NCI-H82 (cell line): ENCODE measurements around the gene WDR75.

Experiments
- DNase-seq: peaks from one replicate; lab custom pipeline; 2025; lab: John Stamatoyannopoulos, UW

WDR75 gene

DNA sequence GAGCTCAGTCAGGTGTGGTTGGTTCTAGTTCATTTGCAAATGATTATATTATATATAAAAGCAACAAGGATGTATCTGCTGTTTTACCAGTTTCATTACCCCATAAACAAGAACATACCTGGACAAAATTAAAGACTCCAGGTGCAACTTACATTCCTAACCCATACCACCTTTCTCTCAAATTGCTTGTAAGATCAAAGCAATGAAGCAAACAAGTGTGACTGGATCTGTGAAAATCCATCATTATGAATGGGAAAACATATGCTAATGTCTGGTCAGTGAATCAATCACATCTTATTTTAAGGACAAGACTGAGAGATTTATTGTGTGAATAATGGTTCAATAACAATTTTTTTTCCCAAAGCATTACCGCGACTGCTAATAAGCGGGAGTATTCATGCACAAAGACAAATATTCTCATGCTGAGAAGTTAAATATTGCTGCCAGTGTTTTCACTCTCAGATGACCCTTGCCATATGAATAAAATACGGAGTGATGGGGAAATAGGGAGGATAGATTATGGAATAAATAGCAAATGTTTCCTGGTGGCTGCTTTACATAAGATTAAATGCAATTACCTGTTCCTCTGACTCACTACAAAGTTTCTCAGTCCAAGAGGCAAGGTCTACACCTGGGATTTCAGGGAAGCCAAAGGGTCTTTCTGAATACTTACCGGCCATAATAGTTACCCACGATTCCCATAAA lies 59.3 kb downstream of the WDR75 start:
- DNase-seq = no peak

DNA sequence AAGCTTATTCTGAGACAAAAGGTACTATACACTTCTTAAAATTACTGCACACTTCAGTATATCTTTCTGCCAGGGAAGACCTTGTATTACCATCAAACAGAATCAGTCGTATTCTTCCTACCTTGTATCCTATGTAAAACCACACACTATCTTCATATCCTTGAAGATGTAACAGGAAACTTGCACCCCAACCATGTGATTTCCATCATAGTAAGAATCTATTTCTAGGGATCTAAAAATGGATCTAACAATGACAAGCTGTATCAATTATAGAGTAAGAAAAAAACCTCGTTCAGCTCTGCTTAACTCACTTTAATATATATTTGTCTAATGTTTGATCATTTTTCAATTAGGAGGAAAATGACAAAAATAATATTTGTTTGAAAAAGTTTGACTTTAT lies 60.2 kb downstream of the WDR75 start:
- no peak for DNase-seq

DNA sequence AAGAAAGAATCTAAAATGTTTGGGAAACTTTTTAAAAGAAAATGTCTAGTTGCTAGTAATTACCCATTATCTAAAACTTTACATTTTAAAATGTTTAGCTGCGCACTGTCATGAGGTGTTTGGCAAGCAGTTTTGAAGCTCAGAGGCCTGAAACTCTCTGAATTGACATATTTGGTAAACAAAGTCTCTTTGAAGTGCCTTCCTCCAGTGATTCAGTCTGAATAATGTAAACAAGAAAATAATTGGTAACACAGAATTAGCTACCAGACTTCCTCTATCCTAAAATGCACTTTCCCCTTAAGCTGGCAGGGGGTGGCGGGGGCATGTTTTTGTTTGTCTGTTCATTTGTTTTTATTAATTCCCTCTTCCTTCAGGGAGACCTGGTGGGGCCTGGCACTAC lies 61.4 kb downstream of the WDR75 start:
- DNase-seq = peak; percentile 18

- DNase-seq = peak; percentile 95
These were observed 63.0 kb downstream of the WDR75 start for GRCh38 chr2:189504238-189504637.

GRCh38 chr2:189505492-189505891 lies 64.2 kb downstream of the WDR75 start:
- DNase-seq = peak; percentile 64

DNA sequence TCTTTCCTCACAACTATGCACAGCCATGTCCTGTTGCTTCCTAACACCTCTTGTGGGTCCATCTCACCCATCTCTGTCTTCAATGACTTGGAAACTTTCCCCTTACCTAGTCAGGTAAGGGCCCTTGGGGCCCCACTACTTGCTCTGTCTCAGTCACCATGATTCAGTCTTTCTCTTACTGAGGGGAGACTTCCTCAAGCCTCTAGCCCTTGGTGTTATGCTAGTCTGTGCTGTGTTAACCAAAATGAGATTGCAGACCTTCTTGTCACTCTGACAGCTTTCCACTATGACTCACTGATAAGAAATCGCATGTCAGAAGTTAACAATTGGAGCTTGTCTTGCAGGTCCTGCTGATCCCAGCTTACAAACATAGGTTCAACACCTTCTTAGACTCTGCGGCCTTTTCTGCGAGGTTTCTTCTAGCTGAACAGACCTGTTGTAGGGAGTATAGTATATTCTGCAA lies 65.3 kb downstream of the WDR75 start:
- DNase-seq = peak; percentile 58

DNA sequence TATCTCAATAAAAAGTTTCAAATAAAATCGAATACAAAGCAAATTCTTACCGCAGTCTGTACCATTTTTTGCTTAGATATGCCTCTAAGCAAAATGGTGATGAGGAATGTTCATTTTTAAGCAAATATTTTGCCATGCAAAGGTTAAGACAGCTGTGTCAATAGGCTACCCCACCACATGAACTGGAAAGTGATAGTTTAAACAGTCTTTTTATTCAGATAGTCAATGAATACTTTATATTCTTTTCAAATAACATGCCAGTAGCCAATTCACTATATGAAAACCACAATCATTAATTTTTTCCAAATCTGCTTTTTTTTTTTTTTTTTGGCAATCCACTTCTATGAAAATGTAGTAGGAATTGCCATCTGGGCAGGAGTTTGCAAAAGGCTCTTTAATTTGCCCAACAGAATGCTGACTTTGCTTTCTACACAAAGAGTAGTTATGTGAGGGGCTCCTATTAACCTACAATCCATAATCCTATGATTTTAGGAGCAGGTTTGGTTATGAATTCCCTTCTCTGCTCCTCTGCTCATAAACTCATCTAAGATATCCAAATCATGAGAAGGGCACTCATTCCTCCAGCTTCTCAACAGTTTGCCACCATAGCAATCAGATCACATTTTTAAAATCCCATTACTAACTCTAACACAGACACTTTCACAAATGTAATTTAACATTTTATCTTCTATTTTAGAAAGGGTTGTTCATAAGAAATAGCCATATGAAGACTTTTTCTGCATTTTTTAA lies 70.1 kb downstream of the WDR75 start:
- DNase-seq = no peak

DNA sequence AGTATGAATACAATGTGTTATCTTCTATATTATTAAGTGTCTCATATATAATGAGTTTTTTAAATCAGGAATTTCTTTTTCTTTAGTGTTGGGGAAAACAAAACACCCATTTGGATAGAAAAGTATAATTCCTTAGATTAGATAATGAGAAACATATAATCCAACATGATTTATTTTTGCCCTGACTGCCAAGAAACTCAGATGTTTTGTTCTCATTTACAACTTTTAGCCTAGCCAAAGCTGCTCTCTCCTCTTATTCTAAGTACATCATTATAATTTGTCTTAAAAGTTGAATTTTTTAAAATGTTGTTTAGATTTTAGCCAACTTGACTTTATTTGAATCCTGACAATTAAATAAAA lies 70.7 kb downstream of the WDR75 start:
- no peak for DNase-seq

DNA sequence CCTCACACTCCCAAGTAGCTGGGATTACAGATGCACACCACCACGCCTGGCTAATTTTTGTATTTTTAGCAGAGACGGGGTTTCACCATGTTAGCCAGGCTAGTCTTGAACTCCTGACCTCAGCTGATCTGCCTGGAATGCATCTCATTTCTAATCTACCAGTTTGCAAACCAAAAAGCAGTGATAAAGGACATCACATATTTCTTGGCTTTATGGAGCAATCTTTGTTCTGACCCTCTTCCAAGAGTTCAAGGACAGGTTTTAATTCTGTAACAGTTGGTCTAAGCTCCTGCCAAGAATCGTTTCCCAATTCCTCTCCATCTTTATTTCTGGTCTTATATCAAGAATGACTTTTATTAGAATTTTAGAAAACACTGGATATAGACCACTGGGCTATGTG lies 71.6 kb downstream of the WDR75 start:
- DNase-seq = no peak

DNA sequence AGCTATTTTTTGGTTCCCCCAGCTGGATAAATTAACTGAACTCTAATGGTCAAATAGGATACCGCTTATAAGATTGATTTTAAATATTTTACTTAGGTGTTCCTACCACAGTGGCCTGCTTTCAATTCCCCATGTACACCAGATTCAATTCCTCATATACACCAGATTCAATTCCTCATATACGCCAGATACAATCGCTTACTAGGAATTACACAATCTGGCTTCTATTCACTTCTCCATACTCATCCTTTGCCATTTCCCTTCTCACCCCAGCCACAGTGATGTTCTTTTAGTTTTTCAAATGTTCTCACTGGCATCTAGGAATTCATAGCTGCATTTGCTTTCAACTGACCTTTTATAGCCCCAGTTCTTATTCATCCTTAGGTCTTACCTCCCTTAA lies 72.8 kb downstream of the WDR75 start:
- DNase-seq = no peak

- no peak for DNase-seq
These were observed 74.0 kb downstream of the WDR75 start for GRCh38 chr2:189515264-189515663.

GRCh38 chr2:189516546-189516945 lies 75.3 kb downstream of the WDR75 start:
- no peak for DNase-seq

GRCh38 chr2:189517847-189518535 lies 76.7 kb downstream of the WDR75 start:
- peak; percentile 22 for DNase-seq

GRCh38 chr2:189519631-189520387 lies 78.5 kb downstream of the WDR75 start:
- peak; percentile 37 for DNase-seq

- DNase-seq = no peak
These were observed 80.6 kb downstream of the WDR75 start for GRCh38 chr2:189521699-189522434.

DNA sequence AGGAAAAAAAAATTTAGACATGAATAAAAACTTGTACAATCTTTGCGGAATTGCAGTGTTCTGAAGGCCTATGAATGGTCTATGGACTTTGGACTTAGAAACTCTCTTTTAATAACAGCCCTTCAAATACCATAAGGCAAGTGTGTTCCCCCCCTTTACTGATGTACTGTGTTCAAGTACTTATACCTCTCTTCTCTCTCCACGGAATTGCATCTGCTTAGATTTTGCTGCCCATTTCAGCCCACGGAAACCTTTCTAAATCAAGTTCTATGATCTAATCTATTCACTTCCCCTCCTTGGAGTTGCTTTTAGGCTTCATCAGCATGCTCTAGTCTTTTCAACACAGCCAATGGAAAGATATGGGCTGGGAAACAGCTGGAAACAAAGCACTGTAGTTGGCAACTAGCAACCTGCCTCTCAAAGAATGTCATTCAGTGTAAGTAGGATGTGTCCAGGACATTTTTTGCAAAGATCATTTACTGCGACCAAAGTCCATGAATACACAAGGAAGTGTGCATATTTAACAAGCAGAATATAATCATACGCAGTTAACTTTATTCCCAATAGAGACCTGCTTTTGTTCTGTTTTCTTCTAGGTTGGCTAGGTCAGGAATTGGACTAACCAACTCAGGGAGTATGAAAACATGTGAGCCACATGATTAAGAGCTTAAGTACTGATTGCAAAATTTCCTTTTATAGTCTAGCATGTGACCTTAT lies 81.3 kb downstream of the WDR75 start:
- DNase-seq = no peak

GRCh38 chr2:189524746-189525145 lies 83.5 kb downstream of the WDR75 start:
- no peak for DNase-seq
